Posterior cingulate gyrus (tissue), 11 donors: ENCODE data around the gene ADCY3.

Source experiments
- DNase-seq, 10 donors: peaks; one replicate each; pipeline versions ENCODE4 v3.0.0 to v3.0.0-alpha.2; 2020 to 2021; ENCODE audit warnings: mixed read lengths in 3 of 10
- intact Hi-C: fragments of 100-400 bp; cut with DNase I; formaldehyde crosslinking; loops from one replicate; pipeline ENCODE4 v1.15.1; 2023

ADCY3 gene

DNA sequence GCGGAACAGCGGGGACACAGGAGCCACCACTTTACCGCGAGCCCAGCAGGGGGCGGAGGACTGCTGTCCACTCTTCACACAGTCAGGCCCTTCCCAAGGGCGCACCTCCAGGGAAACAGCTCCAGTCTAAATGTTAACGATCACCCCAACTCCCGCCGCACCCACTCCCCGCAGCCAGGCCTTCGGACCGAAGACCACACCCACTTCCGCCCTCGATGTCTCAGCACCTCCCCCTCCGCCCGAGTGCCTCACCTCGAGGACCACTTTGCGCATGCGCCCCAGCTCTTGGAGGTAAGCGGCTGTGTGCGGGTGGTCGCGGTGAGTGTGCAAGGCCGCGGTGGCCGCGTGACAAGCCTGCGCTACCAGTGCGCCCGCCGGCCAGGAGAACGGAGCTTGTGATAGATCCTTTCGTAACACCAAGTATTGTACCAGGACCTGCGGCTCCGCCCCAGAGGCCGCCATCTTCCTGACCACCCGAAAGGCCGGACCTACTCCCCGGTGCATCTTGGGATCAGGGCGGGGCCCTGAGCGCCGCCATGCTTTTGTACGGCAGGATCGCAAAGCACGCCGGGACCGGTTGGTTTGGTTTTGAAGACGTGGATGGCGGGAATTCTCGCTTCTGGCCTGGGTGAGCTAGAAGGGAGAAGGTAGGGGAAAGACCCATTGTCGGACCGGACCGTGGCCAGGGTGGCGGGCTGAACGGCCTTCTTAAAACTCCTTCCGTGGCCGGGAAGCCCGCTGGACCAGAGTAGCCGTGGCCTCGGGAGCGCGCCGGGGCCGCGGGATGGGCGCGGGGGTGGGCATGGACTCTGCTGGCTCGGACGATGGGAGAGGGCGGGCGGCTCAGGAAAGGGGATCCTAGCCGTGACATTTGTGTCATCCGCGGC, 126.9 kb downstream of the ADCY3 start, which contains the start of the genes CENPO and PTRHD1:
TSS of gene CENPO (plus strand) at position 552 of the 887 bp plus-strand sequence. CDS start 495 bp downstream, outside the sequence.
TSS of gene PTRHD1 (minus strand) at position 518 of the 887 bp plus-strand sequence. CDS start at position 504, 14 bp downstream.
- intact Hi-C loops, result loop anchor here (1.0 to 2.0 kb wide), 2 partner anchors 72 to 302 kb away; partner anchors contain the start of gene NCOA1
- DNase-seq, result peak; percentile 93 to 99 (median 96)

GRCh38 chr2:24792542-24792873, 127.5 kb downstream of the ADCY3 start:
- intact Hi-C loops, result loop anchor here (2.0 kb wide), 1 partner anchor 302 kb away; the partner anchor contains the start of gene NCOA1
- no peak for DNase-seq

GRCh38 chr2:24791452-24791851, 128.6 kb downstream of the ADCY3 start:
- intact Hi-C loops, result no loop called here
- DNase-seq, result no peak

- intact Hi-C loops, result no loop called here
- no peak for DNase-seq
Observed at GRCh38 chr2:24788816-24789215, 131.2 kb downstream of the ADCY3 start.

GRCh38 chr2:24787532-24787931, 132.5 kb downstream of the ADCY3 start:
- no peak for DNase-seq
- intact Hi-C loops, result no loop called here

DNA sequence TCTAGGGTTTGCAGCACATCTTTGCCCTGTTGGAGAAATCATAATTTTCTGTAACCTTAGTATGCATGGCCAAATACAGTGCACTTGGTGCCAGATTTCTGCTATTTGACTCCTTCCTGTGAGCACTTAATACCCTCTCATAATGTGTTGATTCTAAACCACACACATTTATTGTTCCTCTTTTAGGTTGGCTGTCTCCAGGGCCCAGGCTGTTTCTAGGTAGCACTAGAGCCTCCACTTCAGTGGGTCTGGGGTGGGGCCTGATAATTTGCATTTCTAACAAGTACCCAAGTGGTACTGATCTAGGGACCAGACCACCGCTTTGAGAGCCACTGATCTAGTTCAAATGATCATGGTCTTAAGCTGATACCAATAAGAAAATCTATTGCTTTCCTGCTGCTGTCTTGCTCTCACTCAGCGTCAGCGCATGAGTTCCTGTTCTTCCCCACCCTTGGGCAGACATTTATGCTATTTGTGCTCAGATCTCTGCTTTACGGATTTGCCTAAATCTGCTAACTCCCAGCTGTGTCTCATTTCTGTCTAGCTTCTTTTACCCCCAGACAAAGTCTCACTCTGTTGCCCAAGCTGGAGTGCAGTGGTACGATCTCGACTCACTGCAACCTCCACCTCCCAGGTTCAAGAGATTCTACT, 134.2 kb downstream of the ADCY3 start:
- DNase-seq, result no peak

GRCh38 chr2:24783641-24784040, 136.4 kb downstream of the ADCY3 start:
- no peak for DNase-seq
- intact Hi-C loops, result no loop called here

More for the DNA sequence above, 134.2 kb downstream of the ADCY3 start:
- intact Hi-C loops, result no loop called here

- no peak for DNase-seq
Observed at GRCh38 chr2:24779116-24779515, 140.9 kb downstream of the ADCY3 start.

GRCh38 chr2:24774373-24774772, 145.7 kb downstream of the ADCY3 start:
- intact Hi-C loops, result no loop called here
- no peak for DNase-seq

More at GRCh38 chr2:24779116-24779515, 140.9 kb downstream of the ADCY3 start:
- intact Hi-C loops, result no loop called here

GRCh38 chr2:24771764-24772586, 148.1 kb downstream of the ADCY3 start:
- intact Hi-C loops, result no loop called here

GRCh38 chr2:24771061-24771460, 149.0 kb downstream of the ADCY3 start:
- intact Hi-C loops, result no loop called here
- DNase-seq, result no peak

More at GRCh38 chr2:24771764-24772586, 148.1 kb downstream of the ADCY3 start:
- no peak for DNase-seq
